ENCODE results near the gene PAX7.

DNA sequence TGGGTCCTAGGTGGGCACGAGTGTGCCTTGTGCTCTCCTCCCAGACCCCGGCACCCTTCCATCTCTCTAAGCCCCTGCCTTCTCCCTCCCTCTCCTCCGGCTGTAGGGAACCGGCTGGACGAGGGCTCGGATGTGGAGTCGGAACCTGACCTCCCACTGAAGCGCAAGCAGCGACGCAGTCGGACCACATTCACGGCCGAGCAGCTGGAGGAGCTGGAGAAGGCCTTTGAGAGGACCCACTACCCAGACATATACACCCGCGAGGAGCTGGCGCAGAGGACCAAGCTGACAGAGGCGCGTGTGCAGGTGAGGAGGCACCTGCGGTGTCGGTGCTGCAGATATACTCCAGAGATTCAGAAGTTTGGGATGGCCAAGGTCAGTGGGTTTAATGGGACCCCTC, 61.0 kb downstream of the PAX7 start:
- TF ChIP-seq, protein P1, sequence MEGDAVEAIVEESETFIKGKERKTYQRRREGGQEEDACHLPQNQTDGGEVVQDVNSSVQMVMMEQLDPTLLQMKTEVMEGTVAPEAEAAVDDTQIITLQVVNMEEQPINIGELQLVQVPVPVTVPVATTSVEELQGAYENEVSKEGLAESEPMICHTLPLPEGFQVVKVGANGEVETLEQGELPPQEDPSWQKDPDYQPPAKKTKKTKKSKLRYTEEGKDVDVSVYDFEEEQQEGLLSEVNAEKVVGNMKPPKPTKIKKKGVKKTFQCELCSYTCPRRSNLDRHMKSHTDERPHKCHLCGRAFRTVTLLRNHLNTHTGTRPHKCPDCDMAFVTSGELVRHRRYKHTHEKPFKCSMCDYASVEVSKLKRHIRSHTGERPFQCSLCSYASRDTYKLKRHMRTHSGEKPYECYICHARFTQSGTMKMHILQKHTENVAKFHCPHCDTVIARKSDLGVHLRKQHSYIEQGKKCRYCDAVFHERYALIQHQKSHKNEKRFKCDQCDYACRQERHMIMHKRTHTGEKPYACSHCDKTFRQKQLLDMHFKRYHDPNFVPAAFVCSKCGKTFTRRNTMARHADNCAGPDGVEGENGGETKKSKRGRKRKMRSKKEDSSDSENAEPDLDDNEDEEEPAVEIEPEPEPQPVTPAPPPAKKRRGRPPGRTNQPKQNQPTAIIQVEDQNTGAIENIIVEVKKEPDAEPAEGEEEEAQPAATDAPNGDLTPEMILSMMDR (IDR thresholded peaks at IDR 0.05; ENCODE audit: insufficient read depth, low read depth, low read length) = no peak
- no peak for TF ChIP-seq EZH2 (IDR thresholded peaks at IDR 0.05; ENCODE audit: insufficient read depth, low read length)

Data from astrocyte (in vitro differentiated cells and primary cell).